C4-2B (cell line): ENCODE data around the gene SLC25A19.

ENCODE experiments used
- CTCF ChIP-seq: fragments of 450-650 bp; conservative IDR thresholded peaks from 2 replicates; pipeline ENCODE4 v1.5.1; 2017; ENCODE audit warnings: mild to moderate bottlenecking
- ZFX ChIP-seq: fragments of 450-650 bp; IDR thresholded peaks from 2 replicates; pipeline ENCODE4 v1.6.1; 2017

- TF ChIP-seq CTCF (no peak), ZFX (no peak)
Observed at GRCh38 chr17:75319904-75320691, 30.9 kb upstream of the SLC25A19 start.
